GM19397 (cell line): ENCODE data around the gene CDK3.

Experiments
- ATAC-seq: cut with Tn5 transposase; IDR thresholded peaks from one replicate; pipeline ENCODE4 v1.9.1; 2021; ENCODE audit warnings: mild to moderate bottlenecking, moderate library complexity; ENCODE audit not compliant: unreplicated experiment

Gene CDK3

DNA sequence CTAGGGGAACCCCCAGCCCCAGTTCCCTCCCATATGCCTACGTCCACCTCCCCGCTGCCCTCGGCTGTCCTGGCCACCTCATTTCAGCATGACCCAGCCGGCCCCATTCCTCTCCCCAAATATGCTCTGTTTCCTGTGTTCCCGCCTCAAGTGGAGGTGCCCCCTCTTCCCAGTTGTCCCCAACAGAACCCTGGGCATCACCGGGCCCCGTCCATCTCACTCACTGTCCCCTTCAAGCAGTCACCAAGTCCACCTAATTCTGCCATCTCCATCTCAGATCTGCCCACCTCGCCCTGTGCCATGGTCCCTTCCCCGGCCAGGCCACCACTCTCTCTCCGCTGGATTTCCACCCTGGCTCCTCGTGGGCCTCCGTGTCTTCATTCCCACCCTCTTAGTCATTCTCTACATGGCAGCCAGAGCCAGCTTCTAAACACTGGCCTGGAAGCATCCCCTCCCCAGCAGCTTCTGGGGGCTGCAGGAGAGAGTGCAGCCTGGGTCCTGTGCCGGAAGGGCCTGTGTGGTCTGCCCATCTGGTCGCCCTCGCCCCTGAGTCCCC is 12.8 kb downstream of the CDK3 start:
- ATAC-seq, result no peak

DNA sequence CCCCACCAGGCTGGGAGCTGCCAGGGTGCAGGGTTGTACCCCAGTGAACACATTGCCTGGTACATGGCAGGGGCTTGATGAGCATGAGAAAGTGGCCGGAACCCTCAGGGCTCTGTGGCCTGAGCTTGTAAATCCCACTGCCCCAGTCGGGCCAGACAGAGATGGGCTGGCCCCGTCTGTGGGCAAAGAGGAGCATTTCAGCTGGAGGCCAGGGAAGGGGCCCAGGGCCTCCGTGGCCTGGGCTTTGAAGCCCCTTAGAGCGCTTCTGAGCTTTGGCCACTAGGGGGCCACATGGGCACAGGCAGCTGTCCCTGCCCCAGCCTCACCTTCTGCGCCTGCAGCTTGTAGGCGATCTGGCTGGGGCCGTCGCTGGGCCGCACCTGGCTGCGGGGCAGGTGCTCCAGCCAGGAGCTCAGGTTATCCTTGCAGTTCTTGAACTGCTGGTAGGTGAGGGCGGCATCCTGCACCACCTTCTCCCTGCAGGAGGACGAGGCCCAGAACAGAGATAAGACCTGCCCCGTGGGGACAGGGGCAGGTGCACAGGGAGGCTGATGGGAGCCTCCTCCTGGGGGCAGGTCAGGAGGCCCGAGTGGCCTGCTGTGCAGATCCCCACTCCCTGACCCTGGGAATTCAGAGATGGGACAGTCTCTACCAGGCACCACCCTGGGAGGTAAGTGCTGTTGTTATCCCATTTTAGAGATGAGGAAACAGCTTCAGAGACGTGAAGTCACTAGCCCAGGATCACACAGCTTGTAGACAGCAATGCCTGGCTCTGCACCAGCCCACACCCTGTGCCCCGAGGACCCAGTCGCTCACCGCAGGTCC is 13.7 kb downstream of the CDK3 start:
- no peak for ATAC-seq

DNA sequence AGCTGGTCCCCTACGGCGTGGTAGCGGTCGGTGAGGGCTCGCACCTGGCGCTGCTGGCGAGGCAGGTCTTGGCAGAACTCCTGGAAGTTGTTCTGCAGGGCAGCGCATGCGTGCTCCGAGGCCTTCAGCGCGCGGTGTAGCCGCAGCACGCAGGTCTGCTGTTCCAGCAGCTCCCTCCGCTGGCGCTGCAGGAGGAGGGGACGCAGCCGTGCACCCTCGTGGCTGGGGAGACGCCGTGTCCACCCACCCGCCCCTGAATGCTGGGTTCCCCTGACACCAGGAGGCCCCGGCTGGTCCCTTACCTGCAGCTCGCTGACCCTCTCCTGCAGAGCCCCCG is 14.2 kb downstream of the CDK3 start:
- no peak for ATAC-seq

DNA sequence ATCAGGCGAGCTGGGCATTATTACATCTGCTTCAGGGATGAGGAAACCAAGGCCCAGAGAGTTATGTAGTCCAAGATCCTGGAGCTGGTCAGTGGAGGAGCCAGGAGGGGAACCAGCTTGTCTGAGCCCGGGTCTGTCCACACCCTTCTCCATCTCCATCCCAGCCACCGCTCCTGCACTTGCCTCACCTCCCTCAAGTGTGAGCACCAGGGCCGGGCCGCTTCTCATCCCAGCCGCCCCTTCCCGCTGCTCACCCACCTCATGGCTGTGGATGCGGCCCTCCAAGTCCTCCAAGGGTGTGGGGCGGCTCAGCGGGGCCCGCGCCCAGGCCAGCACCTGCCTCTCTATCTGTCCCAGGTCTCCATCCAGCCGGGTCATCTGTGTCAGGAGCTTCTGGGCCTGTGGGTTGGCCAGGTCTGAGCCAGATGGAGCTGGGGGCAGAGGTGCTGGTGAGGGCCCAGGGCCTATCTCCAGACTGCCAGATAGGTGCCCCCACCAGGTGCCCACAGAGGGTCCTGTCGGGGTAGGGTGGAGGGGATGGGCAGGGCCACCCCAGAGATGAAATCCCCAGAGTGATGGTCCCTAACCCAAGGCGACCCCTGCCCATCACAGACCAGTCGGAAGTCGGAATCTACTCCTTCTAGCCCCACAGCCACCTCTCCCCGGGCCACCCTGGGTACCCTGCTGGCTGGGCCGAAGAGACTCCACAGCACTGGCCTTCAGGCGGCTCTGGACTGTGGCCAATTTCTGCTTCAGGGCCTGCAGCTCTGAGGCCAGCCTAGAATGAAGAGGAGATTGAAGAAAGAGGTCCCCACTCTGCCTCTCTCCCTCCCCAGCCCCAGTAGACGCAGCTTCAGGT is 17.1 kb downstream of the CDK3 start:
- ATAC-seq, result no peak

DNA sequence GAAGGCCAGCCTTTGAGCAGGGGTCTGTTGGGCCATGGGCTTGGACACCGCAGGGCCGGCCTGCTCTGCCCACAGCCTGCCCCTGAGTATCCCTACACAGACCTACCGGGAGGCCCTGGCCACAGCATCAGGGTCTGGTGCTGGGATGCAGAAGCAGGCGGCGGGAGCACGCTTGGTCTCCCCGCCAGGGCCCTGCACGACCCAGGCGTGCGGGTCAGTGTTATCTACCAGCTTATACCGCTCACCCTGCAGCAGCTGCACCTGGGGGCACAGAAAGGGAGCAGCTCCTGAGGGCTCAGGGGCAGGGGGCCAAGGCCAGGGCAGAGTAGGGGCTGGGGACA is 17.7 kb downstream of the CDK3 start:
- ATAC-seq, result no peak

DNA sequence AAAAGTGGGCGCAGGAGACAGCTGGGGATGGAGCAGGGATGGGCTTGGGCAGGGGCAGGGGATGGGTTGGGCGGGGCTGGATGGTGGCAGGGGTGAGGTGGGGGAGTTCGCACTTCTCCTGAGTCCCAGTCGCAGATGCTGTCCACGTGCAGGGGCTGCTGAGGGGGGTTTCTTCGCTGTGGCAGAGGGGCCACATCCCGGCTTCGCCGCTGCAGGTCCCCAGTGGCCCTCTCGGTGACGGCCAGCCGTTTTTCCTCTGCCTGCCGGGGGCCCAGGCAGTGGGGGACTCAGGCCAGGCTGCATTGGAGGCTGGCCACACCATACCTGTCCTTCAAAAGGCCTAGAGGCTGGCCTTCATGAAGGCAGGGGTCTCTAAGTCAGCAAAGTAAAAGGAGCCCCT is 18.1 kb downstream of the CDK3 start:
- ATAC-seq, result no peak

DNA sequence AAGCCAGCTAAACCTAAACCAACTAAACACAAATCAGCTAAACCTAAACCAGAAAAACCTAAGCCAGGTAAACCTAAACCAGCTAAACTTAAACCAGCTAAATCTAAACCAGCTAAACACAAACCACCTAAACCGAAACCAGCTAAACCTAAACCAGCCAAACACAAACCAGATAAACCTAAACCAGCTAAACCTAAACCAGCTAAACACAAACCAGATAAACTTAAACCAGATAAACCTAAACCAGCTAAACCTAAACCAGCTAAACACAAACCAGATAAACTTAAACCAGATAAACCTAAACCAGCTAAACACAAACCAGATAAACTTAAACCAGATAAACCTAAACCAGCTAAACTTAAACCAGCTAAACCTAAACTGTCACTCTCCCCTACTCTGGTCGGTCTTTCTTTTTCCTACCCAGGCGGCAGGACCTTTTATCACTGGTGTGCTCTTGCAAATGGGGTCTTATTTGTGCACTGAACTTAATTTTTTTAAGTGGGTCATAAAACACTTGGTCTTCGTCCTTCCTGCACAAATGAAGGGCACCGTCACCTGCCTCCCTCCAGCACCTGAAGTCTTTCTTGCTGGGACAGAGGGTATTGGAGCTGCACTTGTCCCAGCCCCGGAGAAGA is 19.3 kb downstream of the CDK3 start:
- ATAC-seq, result no peak

DNA sequence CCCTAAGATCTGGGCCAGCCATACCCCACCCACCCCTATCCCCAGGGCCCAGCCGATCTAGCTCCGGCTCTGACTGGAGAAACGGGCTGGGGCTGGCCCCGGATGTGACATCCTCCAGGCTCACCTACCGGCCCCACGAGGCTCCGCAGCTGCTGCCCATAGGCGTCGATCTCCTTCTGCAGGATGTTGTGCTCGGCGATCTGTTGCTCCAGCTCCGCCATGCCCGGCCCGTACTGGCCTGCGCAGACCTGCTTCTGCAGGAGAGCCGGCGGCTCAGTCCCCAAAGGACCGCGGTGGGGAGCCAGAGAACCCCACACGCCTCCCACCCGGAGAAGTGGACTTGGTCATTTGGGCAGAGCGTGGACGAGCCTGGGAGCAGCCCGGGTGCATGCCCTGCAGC is 21.6 kb downstream of the CDK3 start:
- no peak for ATAC-seq

DNA sequence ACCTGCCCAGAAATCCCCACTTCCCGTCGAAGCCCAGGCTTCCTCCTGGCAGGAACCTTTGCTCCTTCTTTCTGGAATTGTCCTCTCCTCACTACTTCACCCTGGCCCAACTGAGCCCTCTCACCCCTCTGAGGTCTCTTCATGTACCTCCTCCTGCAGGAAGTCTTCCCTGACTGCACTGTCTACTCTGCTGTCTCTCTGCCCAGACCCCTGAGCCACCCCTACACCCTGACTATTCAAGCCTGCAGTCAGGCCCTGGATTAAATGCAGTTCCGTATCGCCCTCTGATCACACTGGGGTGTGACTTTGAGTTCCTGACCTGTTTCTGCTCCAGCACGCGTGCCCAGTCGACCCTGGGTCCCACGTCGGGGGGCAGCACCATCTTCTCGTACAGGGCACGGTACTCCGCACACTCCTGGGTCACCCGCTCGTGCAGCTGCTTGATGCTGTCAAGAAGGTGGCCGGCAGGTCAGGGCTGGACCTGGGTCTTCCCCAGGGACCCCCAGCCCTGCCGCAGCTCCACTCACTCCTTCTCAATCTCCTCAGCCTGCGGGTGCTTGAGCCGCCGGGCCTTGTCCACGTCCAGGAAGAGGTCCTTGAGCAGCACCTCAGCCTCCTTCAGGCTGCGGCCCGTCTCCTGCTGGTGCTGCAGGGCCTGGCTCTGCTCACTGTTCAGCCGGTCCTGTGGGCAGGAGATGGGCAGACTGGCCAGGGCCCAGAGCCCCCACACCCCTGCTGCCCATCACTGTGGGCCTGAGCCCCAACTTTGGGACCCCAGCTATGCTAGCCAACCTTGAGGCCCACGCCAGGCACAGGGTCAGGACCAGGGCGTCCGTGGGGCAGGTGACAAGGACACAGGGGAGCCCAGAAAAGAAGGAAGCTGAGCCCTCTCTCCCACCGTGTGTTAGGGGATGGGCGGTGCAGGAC is 22.6 kb downstream of the CDK3 start:
- ATAC-seq, result no peak

DNA sequence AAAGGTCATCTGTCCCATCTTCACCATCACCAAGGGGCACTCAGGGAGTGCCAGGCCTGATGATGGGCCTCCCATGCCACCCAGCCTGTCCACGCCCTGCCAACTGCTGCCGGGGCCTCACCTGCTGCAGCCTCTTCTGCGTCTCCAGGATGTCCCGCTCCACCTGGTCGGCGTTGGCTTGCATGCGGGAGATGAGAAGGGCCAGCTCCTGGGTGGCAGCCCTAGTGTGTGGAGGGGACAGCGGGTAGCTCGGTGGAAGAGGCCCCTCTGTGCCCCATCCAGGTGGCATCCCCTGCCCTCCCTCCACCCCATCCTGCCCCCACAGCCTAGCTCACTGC is 23.2 kb downstream of the CDK3 start:
- no peak for ATAC-seq

DNA sequence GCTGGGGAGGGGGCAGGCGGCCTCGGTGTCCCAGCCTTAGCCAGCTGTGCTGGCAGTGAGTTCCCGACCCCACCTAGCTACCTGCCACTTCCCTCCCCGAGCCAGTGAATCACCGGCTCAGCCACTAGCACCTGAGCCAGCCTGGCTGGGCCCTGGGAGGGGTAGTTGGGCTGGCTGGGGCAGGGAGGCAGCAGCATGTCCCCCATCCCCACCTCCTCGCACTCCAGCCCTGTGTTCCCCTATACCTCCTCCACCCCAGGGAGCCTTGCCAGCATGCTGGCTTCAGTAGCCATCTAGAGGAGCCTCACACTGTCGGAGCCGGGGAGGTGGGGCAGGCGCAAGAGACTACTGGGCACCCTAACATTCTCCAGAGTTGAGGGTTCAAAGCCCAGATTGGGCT is 23.7 kb downstream of the CDK3 start:
- ATAC-seq, result no peak

DNA sequence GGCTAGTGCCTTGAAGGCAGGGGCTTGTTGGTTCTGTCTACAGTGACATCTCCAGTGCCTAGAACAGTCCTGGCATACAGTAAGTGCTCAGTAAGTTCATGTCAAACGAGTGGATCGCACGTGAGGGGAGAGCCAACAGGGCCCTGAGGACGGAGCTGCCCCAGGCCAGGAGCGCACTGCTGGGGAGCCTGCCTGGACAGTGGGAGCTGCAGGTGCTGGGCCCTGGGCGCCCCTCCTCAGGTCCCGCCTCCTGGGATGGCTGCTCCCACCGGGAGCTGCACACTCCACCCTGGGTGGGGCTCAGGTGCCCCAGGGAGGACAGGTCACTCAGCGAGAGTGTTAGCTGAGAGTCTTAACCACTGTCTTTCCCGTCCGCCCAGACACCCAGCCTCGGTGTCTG is 24.6 kb downstream of the CDK3 start:
- ATAC-seq, result no peak

DNA sequence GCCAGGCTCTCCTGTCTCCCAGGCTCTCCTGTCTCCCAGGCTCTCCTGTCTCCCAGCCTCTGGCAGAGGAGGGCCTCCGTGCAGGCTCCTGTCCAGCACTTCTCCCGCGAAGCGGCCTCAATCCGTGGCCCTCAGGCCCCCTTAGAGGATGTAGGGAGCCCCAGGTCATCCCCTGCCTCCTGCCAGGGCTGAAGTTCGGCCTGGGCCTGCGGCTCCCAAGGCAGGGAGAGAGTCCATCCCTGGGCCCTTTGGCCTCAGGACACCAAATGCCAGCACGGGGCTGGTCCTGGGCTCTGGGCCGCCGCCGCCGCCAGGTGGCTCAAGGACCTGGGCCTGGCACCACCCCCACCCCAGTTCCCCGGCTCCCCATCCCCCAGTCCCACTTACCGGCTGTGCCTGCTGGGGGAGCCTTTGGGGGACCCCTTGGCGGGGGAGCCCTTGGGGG is 26.1 kb downstream of the CDK3 start:
- ATAC-seq, result no peak

DNA sequence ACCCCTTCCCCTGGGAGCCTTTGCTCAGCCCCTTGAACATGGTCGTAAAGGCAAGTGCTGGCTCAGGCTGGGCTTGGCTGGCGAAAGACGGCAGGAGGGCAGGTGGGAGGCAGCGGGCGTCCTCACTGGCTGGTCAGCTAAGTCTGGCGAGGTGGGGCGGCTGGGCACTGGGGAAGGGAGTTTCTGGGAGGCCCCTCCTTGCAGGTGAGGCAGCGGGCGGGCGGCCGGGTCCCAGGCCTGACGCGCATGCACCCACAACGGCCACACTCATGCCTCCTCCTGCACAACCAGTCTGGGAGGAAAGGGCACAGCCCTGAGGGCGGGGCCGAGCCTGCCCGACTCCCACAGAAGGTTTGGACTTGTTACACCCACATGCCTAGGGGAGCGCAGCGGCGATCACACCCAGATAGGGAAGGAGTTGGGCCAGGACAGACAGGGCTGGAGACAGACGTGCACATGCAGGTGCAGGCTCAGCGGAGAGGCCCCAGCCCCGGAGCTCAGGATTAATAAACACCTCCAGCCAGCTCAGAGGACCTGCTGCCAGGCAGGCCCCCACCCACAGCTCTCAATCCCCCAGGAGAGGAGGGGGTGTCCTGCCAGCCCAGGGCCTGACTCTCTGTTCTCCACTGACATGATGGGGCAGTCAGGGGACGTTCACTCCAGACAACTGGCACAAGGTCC is 26.6 kb downstream of the CDK3 start, which contains the start of gene EVPL:
Gene EVPL (minus strand): TSS at position 148 of the 681 bp plus-strand sequence. CDS start 108 bp downstream, at position 40.
- ATAC-seq, result no peak

DNA sequence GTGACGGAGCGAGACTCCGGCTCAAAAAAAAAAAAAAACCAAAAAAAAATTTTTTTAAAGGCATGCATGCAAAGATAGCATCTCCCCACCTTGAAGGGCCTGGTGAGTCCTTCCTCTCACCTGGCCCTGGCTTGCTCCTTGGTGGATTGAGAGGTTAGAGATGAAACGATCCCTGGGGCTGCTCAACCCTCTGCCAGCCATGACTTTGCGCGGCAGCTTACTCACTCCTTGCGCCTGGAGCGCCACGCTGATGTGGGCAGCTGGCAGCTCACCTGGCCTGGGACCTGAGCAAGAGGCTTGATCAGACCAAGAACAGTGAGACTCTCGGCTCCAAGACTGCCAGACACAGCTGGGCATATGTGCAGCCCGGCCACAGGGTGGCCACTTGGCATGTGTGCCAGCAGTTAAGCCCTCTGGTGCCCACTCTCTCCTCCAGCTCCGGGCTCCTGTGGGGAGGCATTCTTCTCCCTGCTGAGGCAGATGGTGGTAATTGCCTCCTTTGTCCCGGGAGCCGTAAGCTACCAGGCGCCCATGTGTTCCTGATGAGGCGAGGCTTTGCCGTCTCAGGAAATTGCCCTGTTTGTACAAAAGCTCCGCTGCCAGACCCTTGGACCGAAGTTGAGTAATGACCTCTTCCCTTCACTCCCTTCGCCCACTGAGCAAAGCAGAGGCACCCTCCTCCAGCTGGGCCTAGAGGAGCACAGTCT is 31.6 kb downstream of the CDK3 start:
- no peak for ATAC-seq

DNA sequence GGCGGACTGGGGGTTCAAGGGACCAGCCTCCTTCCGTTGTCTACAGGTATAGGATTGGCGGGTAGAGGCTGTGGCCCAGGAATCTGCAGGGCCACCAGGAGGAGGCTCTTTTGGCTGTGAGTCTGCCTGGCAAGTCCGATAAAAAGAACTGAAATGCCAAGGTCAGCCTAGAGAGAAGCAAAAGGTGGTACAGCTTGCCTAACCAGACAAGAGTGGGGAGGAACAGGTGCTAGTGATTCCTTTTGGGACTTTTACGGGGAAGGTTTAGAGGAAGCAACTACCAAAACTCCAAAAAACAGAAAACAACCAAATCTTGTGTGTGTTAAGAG is 32.1 kb downstream of the CDK3 start:
- no peak for ATAC-seq

DNA sequence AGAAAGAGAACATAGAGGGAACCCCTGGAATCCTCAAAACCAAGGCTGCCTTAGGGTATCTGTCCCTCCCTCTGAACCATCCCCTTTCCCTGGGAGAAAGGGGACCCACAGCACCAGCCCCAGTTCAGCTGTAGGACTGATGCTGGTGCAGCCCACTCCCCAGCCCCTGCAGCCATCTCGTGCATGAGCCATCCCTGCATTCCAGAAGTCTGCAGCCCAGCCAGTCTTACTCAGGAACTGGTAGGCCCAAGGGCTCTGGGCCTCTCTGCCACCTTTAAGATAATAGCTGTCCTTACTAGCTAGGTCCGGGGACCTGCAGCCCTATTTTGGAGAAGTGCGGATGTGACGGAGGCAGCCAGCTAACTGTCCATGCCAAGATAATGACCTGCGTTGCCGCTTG is 32.5 kb downstream of the CDK3 start:
- no peak for ATAC-seq

DNA sequence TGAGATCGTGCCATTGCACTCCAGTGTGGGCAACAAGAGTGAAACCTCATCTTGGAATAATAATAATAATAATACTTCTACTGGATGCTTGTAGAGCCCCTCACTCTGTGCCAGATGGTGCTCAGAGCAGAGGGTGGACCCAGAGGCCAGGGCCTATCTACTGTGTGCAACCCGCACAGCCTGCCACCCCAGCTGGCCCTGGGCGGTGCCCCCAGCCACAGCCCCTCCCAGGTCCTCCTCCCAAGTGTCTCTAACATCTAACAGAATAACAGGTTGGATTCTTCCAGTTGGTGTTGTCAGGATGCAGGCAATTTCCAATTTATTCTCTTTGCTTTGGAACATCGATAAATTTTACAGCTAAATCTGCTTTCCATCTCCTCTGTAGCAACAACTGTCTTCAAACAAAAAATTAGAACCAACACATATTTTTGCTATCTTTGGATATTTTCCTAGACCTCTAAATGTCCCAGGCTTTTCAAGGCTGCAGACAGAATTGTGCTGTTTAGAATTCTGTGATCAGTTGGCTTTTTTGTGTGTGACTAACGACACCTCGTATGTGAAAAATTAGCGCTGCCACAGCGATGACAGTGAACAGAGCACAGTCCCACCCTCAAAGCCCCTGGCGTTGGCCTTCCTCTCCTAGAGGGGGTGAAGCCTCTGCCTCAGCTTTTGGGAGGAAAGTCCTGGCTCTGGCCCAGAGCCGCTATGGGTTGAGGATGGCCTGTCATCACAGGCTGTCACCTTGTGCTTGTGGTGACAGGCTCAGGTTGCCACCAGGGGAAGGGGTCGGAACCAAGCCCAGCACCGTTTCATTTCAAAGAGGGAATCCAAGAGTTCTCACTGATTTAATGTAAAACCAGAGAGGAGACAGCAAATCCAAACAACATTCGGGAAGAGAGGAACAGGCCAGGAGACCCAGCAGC is 34.0 kb downstream of the CDK3 start:
- no peak for ATAC-seq
